Uterus (tissue), 4 donors: ENCODE data around the gene NUP42. TPM values are rescaled to one million over a fixed set of nuclear protein-coding genes. Genes with fewer than 3 reads are reported as not detected.
"Not testable (repeated sequence)": the region's sequence is repeated elsewhere in the genome, so short reads cannot be mapped to it uniquely, and the experiment has no call there.

Experiments
- DNase-seq, 2 donors: peaks; one replicate each; pipeline ENCODE4 v3.0.0-alpha.2; 2019 to 2020
- H3K27ac ChIP-seq, 2 donors: fragments of 200-600 bp; sonication (generic); 1 replicate in 1 of 2; 2 replicates in 1 of 2; pipeline ENCODE4 v1.5.1; 2016 to 2018
- H3K27me3 ChIP-seq, 2 donors: fragments of 200-600 bp; sonication (generic); one replicate each; pipeline ENCODE4 v1.5.1; 2018 to 2019; ENCODE audit warnings: control low read depth in 1 of 2
- H3K36me3 ChIP-seq, 2 donors: fragments of 200-600 bp; sonication (generic); one replicate each; pipeline ENCODE4 v1.5.1; 2019; ENCODE audit warnings: control low read depth in 1 of 2
- H3K4me1 ChIP-seq, 2 donors: fragments of 200-600 bp; sonication (generic); one replicate each; pipeline ENCODE4 v1.5.1; 2018 to 2019; ENCODE audit warnings: control low read depth in 1 of 2
- H3K4me3 ChIP-seq, 2 donors: fragments of 200-600 bp; sonication (generic); 1 replicate in 1 of 2; 2 replicates in 1 of 2; pipeline ENCODE4 v1.5.1; 2018 to 2019; ENCODE audit warnings: mild to moderate bottlenecking in 1 of 2
- H3K9me3 ChIP-seq, 2 donors: fragments of 200-600 bp; sonication (generic); one replicate each; pipeline ENCODE4 v1.5.1; 2019; ENCODE audit warnings: control low read depth in 1 of 2
- CTCF ChIP-seq, 4 experiments: fragments of 200-600 bp in 2 of 4; fragments of 450-650 bp in 2 of 4; sonication (generic) in 2 of 4; IDR thresholded peaks; one replicate each; pipeline ENCODE4 v1.5.1; 2016 to 2019; ENCODE audit warnings: antibody characterized with exemption in 4 of 4, mild to moderate bottlenecking in 2 of 4, moderate library complexity in 1 of 4
- POLR2A ChIP-seq, 2 donors: fragments of 450-650 bp; IDR thresholded peaks; one replicate each; pipeline ENCODE4 v1.6.1; 2016; ENCODE audit warnings: antibody characterized with exemption in 2 of 2, mild to moderate bottlenecking in 1 of 2, moderate library complexity in 1 of 2
- intact Hi-C: fragments of 100-400 bp; cut with DNase I; formaldehyde crosslinking; loops from one replicate; pipeline ENCODE4 v1.15.1; 2023; ENCODE audit warnings: low total_unique reads
- total RNA-seq, 4 donors: library from RNA; depleted of rRNA in 3 of 4; stranded (reverse); fragments of >200 nt in 3 of 4; gene quantifications; one replicate each; pipeline versions ENCODE4 v1.1.0 to v1.2.4, GENCODE V29; 2014 to 2023
- donor health status: DM: yes; HTN: yes; CAD: no.

Gene NUP42
- total RNA-seq, 4 donors from 2014 or later = 20.6 to 58.3 (median 36.1) TPM

GRCh38 chr7:23185980-23186379 lies 4.1 kb downstream of the NUP42 start:
- H3K4me1 ChIP-seq = no peaks in the 10 kb centered on the region
- H3K36me3 ChIP-seq = no peaks in the 10 kb centered on the region

GRCh38 chr7:23191022-23191421 lies 9.2 kb downstream of the NUP42 start:
- Histone ChIP-seq H3K4me3 (no peak overlapping the region), H3K4me1 (no peaks in the 10 kb centered on the region), H3K36me3 (no peaks in the 10 kb centered on the region), H3K27me3 (no peaks in the 10 kb centered on the region), H3K9me3 (no peaks in the 10 kb centered on the region), H3K27ac (no peak overlapping the region)
- DNase-seq = no peak
- TF ChIP-seq POLR2A (IDR thresholded peaks at IDR 0.05) (no peak), CTCF (IDR thresholded peaks at IDR 0.05) (no peak)
- intact Hi-C loops = no loop called here

More at GRCh38 chr7:23185980-23186379, 4.1 kb downstream of the NUP42 start:
- Histone ChIP-seq H3K4me3 (no peak overlapping the region), H3K27ac (no peak overlapping the region), H3K27me3 (no peaks in the 10 kb centered on the region), H3K9me3 (no peaks in the 10 kb centered on the region)
- DNase-seq = no peak
- no peak for TF ChIP-seq POLR2A (IDR thresholded peaks at IDR 0.05)
- no peak for TF ChIP-seq CTCF (IDR thresholded peaks at IDR 0.05)
- intact Hi-C loops = no loop called here

DNA sequence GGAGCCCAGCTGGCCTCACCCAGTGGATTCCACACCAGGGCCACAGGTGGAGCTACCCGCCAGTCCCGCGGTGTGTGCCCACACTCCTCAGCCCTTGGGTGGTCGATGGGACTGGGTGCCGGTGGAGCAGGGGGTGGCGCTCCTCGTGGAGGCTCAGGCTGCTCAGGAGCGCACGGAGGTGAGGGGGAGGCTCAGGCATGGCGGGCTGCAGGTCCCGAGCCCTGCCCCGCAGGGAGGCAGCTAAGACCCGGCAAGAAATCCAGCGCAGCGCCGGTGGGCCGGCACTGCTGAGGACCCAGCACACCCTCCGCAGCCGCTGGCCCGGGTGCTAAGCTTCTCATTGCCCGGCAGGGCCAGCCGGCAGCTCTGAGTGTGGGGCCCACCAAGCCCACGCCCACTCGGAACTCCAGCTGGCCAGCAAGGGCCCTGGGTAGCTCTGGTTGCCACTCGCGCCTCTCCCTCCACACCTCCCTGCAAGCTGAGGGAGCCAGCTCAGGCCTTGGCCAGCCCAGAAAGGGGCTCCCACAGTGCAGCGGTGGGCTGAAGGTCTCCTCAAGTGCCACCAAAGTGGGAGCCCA lies 11.9 kb downstream of the NUP42 start:
- H3K4me1 ChIP-seq, H3K27ac ChIP-seq, intact Hi-C loops, H3K9me3 ChIP-seq, DNase-seq, H3K4me3 ChIP-seq, H3K27me3 ChIP-seq, H3K36me3 ChIP-seq: not testable (repeated sequence)

GRCh38 chr7:23196306-23196705 lies 14.5 kb downstream of the NUP42 start:
- H3K4me3 ChIP-seq = no peak overlapping the region
- no peaks in the 10 kb centered on the region for H3K9me3 ChIP-seq
- TF ChIP-seq CTCF (IDR thresholded peaks at IDR 0.05) (no peak), POLR2A (IDR thresholded peaks at IDR 0.05) (no peak)
- no peaks in the 10 kb centered on the region for H3K27me3 ChIP-seq
- DNase-seq = no peak
- intact Hi-C loops = no loop called here
- no peaks in the 10 kb centered on the region for H3K36me3 ChIP-seq
- H3K27ac ChIP-seq = no peak overlapping the region
- H3K4me1 ChIP-seq = no peaks in the 10 kb centered on the region

GRCh38 chr7:23197745-23198144 lies 15.9 kb downstream of the NUP42 start:
- H3K27me3 ChIP-seq, DNase-seq, H3K27ac ChIP-seq, H3K9me3 ChIP-seq, H3K4me1 ChIP-seq, H3K4me3 ChIP-seq, intact Hi-C loops, H3K36me3 ChIP-seq: not testable (repeated sequence)

GRCh38 chr7:23200331-23200730 lies 18.5 kb downstream of the NUP42 start:
- Histone ChIP-seq H3K9me3 (no peaks in the 10 kb centered on the region), H3K27me3 (no peaks in the 10 kb centered on the region), H3K4me1 (no peaks in the 10 kb centered on the region), H3K4me3 (no peak overlapping the region), H3K36me3 (no peaks in the 10 kb centered on the region), H3K27ac (no peak overlapping the region)
- no peak for DNase-seq
- intact Hi-C loops = no loop called here
- no peak for TF ChIP-seq CTCF (IDR thresholded peaks at IDR 0.05)
- TF ChIP-seq POLR2A (IDR thresholded peaks at IDR 0.05) = no peak
